Measurements from ENCODE around the gene PRKAG2.

The PRKAG2 gene

GRCh38 chr7:151891753-151892152, 14.8 kb upstream of the PRKAG2 start:
- no peak for TF ChIP-seq CTCF (IDR thresholded peaks at IDR 0.05)

- no peak for TF ChIP-seq CTCF (IDR thresholded peaks at IDR 0.05)
These were observed 14.3 kb upstream of the PRKAG2 start for GRCh38 chr7:151891182-151891581.

GRCh38 chr7:151890355-151891004, 13.6 kb upstream of the PRKAG2 start:
- TF ChIP-seq CTCF (IDR thresholded peaks at IDR 0.05) = no peak

GRCh38 chr7:151889406-151890354, 12.8 kb upstream of the PRKAG2 start:
- TF ChIP-seq CTCF (IDR thresholded peaks at IDR 0.05) = no peak

- no peak for TF ChIP-seq CTCF (IDR thresholded peaks at IDR 0.05)
These were observed 11.5 kb upstream of the PRKAG2 start for GRCh38 chr7:151888079-151889067.

- no peak for TF ChIP-seq CTCF (IDR thresholded peaks at IDR 0.05)
These were observed 9.9 kb upstream of the PRKAG2 start for GRCh38 chr7:151886783-151887182.

GRCh38 chr7:151885202-151885580, 8.3 kb upstream of the PRKAG2 start:
- TF ChIP-seq CTCF (IDR thresholded peaks at IDR 0.05) = no peak

Measured in LNCAP (cell line).